GM13977 (cell line): Measurements from ENCODE around the gene HBEGF.

ENCODE experiments used
- DNase-seq: peaks from one replicate; pipeline ENCODE4 v3.0.0; 2012; ENCODE audit warnings: low spot score
- in situ Hi-C: fragments of 300-500 bp; cut with MboI; formaldehyde crosslinking; loops from one replicate; pipeline ENCODE4 v1.12.0; 2022; ENCODE audit warnings: low sequenced_read_pairs, low pct_unique_long_range_greater_than_20kb, mixed read lengths, inconsistent platforms; ENCODE audit not compliant: unreplicated experiment
- TF ChIP-seq, protein P1 (sequence below): IDR thresholded peaks from 2 replicates; pipeline ENCODE4 v1.5.1; 2012; ENCODE audit warnings: mild to moderate bottlenecking, control low read depth; ENCODE audit not compliant: insufficient read depth; ENCODE audit errors: extremely low read depth, missing control alignments

The HBEGF gene

GRCh38 chr5:140322751-140323731 lies 23.4 kb downstream of the HBEGF start:
- in situ Hi-C loops = no loop called here
- DNase-seq = no peak
- TF ChIP-seq, protein P1, sequence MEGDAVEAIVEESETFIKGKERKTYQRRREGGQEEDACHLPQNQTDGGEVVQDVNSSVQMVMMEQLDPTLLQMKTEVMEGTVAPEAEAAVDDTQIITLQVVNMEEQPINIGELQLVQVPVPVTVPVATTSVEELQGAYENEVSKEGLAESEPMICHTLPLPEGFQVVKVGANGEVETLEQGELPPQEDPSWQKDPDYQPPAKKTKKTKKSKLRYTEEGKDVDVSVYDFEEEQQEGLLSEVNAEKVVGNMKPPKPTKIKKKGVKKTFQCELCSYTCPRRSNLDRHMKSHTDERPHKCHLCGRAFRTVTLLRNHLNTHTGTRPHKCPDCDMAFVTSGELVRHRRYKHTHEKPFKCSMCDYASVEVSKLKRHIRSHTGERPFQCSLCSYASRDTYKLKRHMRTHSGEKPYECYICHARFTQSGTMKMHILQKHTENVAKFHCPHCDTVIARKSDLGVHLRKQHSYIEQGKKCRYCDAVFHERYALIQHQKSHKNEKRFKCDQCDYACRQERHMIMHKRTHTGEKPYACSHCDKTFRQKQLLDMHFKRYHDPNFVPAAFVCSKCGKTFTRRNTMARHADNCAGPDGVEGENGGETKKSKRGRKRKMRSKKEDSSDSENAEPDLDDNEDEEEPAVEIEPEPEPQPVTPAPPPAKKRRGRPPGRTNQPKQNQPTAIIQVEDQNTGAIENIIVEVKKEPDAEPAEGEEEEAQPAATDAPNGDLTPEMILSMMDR = no peak

- TF ChIP-seq, protein P1 = no peak
- in situ Hi-C loops = no loop called here
- no peak for DNase-seq
Observed at GRCh38 chr5:140321796-140322195, 24.6 kb downstream of the HBEGF start.

GRCh38 chr5:140319833-140320232 lies 26.6 kb downstream of the HBEGF start:
- in situ Hi-C loops = no loop called here
- TF ChIP-seq, protein P1 = no peak
- no peak for DNase-seq

- DNase-seq = no peak
- in situ Hi-C loops = no loop called here
- TF ChIP-seq, protein P1 = no peak
Observed at GRCh38 chr5:140318792-140319191, 27.6 kb downstream of the HBEGF start.

DNA sequence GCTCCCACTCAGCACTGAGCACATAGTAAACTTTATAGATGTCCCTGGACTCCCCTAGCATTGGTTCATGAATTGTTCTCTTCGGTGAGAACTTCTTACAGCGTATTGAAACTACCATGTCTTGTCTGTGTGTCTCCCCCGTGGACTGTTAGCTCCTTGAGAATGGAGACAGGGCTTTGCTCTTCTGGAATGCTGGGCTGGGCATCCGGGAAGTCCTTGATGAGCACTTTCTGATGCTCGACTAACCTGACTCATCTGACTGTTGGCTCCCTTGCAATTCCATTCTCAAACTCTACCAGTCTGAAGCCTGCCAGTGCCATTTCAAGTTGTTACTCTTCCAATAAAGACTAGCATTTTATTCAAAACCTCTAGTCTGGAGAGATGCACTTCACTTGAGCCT lies 28.5 kb downstream of the HBEGF start:
- in situ Hi-C loops = no loop called here
- TF ChIP-seq, protein P1 = no peak

DNA sequence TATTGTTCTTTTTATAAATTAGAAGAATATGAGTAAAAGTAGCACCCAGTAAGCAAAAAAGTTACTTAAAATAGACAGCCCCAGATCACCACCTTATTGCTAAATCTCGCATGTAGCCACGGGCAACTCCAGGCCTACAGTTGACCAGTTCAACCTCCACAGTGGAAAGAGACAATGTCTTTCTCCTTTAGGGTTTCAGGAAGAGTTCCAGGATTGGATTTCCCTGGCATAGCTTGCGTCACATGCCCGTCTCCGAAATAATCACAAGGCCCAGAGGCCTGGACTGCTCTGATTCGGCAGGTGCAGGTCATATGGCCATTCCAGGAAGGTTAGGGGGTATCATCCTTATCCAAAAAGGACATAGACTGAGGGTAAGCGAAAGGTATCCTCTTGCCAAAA lies 33.6 kb downstream of the HBEGF start:
- no peak for DNase-seq
- in situ Hi-C loops = no loop called here
- TF ChIP-seq, protein P1 = no peak

More for the DNA sequence above, 28.5 kb downstream of the HBEGF start:
- DNase-seq = no peak
